ENCODE data around the gene OR7E24.

- no peak for TF ChIP-seq CTCF (IDR thresholded peaks at IDR 0.05)
- no peak for TF ChIP-seq POLR2A (IDR thresholded peaks at IDR 0.05)
- no peak for TF ChIP-seq POLR2AphosphoS5 (IDR thresholded peaks at IDR 0.05; ENCODE audit: insufficient read depth in 1 of 2, low read depth in 1 of 2)
Measured at GRCh38 chr19:9251236-9251635, 506 bp downstream of the OR7E24 start.
